SHP77 treated with DMSO at 0.1 percent for 48 hours (cell line): ENCODE data around the gene CACNA1G.

Experiments
- DNase-seq: peaks from one replicate; lab custom pipeline; 2025; lab: John Stamatoyannopoulos, UW

Gene CACNA1G

DNA sequence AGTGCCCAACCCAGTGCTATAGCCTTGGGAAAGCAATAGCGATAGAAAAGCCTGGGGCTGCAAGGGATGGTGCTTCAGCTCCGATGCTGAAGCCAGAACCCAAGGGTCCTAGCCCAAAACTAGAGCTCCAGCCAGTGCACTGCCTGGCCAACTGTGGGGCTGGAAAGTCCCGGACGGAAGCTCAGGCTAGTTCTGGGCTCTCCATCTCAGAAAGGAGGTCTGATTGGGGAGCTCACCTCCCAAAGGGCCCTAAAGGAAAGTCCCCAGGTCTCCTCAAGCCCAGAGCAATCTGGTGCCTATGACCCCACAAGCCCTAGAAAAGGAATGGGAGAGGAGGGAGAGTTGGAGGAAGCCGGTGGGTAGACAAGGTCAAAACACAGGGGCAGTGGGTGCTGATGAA, 72.1 kb downstream of the CACNA1G start:
- no peak for DNase-seq

DNA sequence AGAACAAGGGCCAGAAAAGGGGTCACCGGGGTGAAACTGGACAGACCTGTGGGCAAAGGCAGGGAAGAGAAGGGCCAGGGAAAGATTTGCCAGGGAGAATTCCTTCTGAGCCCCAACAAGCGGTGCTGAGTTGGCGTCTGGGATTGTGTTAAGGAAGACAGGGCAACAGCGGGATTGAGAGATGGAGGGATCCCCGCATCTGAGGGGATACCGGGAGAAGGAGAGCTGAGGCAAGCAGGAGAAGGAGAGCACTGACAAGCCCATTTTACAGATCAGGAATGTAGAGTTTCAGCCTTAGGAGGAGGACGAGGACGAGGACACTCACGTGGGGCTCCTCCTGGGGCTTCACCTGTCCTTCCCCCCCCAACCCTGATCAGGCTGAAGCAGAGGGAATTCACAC, 73.2 kb downstream of the CACNA1G start:
- no peak for DNase-seq

DNA sequence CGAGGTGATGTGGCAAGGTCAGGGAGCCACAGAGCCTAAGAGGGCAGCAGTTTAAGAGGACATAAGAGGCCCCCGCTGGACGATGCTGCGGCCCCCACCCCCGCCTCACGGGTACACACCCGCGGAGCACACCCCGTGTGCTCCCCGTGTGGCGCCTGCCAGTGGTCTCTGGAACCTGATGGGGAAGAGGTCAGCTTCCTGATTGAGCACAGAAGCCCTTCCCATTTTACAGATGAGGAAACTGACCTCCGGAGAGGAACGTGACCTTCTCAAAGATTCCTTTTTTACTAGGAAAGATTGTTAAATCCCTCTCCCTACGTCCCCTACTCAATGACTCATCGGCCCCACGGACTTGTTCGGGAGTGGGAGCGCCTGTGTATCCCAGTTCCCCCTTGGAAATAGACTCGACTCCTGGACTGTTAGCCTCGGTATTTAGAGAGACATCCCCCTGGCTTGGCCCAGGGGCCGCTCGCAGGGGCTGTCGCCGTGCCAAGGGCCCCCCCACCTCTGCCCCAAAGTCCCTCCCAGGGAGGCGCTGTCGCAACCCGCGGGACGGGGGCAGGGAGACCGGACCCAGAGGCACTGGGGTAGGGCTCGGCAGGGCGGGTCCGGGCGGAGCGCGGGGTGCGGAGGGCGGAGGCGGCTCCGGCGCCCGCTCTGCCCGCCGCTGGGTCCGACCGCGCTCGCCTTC, 73.9 kb downstream of the CACNA1G start, which contains the start of gene ABCC3:
Gene ABCC3 (plus strand): TSS at position 658 of the 691 bp plus-strand sequence. CDS start 56 bp downstream, outside the sequence.
- DNase-seq, result no peak

DNA sequence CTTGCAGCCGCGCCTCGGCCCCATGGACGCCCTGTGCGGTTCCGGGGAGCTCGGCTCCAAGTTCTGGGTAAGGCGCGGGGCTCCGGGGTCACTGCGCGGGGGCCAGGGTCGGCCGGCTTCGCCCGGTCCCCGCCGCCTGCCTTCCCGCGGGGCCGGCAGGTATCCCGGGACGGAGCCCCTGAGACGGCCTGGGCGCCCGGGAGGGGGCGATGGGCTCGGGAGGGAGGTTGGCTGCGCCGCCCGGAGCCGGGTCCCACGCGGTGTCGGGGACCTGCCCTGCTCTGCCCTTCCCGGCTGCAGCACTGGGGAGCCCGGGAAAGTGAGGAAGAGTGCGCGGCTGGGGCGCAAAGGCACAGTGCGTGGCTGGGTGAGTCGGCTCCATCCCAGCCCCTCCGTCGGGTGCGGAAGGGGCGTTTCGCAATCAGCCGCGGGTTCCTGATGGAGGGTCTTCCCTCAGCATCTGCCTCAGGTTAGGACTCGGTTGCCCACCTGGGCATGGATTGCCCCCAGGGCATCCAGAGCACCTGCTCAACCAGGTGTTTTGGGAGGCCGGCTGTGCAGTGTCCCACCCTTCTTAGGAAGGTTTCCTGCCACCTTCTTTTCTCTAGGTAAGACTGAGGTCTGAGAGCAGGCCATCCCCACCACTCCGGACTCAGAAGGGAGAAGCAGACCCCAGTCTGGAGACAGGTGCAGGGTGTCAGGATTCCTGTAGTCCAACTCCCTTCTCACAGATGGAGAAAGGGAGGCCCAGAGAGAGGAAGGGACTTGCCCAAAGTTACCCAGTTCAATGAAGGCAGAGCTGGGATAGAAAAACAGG, 74.6 kb downstream of the CACNA1G start:
- DNase-seq, result no peak

DNA sequence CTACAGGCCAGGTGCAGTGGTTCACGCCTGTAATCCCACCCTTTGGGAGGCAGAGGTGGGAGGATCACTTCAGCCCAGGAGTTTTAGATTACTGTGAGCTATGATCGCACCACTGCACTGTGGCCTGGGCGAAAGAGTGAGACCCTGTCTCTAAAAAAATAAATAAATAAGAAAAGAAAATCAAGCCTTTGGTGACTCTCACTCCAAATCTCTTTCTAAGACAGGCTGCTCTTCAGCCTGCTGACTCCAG, 75.1 kb downstream of the CACNA1G start:
- DNase-seq, result no peak

DNA sequence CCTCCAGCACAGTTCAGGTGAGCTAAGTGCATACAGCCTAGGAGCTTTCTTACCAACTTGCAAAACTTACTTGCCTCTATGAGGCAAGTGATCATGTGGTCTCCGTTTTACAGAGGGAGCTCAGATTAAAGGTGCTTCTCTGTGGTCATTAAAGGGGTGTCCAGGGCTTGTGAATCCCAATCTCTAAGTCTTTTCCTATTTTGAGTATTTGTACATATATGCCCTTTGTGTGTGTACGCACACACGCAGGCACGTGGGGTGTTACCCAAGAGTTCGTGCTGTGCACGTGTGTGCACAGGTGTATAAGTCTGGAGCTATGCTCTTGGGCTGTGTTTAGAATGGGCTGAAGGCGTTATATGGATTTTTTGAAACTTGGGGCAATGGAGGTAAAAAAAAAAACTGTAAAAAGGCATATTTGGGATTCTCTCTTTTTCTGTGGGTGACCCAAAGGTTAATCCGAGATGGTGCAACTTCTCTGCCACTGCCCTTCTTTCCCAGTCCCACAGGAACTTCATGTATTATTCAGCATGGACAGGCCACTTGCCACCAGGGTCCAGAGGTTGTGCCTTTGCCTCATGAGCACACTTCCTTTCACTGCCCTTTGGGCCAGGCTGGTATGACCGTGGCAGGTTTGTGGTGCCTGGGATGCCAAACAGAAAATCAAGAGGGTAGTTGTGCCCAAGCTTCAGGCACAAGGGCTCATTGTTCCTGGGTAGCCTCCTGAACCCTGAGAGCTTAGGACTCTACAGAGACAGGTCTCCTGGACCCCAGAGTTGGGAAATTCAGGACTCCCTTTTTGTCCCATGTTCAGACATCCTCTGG, 75.7 kb downstream of the CACNA1G start:
- DNase-seq, result no peak

DNA sequence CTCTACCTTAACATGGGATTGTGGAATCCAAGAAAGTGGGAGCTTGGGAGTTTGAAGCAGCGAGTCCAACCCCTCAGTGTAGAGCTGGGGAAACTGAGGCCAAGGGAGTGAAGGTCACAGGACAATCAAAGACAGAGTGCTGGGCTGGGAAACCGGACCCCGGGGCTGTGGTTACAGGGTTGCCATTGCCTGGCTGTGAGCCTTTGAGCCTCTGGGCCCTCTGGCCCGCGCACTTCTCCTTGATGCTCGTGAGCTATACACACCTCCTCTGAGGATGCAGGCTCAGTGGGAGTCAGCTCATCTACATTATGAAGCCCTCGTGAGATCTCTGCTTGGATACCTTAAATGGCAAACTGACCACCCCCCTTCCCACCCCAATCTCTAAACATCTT, 76.3 kb downstream of the CACNA1G start:
- no peak for DNase-seq

DNA sequence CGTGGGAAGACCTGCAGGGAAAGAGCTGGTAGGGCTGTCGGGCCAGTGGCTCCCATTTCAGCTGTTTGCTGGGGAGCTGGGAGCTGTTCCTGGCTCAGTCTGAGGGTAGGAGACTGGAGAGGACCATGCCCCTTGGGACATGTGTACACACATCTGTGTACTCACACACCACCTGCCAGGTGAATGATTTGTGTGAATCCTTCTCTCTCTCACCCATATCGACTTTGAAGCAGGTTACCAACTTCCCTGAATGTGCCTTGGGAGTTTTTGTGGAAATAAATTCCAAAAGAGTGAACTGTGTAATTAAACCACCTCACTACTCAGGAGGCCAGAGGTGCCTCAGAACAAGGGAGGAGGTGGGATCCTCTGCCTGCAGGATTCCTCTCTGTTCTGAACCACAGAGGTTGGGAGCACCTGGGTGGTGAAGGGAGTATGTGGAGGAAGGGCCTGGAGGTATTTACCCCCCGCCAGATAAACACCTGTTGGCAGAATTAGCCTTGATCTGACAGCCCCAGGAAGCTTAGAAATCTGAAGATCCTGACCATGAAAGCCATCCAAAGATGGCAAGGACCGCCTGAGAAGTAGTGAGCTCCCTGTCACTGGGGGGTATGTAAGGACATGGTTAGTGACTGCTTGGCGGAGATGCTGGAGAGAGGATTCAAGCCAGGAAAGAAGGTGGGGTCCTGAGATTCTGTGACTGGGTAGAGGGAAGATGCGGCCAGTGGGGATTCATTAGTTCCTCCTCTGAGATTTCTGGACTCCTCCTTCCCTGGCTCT, 77.5 kb downstream of the CACNA1G start:
- no peak for DNase-seq

DNA sequence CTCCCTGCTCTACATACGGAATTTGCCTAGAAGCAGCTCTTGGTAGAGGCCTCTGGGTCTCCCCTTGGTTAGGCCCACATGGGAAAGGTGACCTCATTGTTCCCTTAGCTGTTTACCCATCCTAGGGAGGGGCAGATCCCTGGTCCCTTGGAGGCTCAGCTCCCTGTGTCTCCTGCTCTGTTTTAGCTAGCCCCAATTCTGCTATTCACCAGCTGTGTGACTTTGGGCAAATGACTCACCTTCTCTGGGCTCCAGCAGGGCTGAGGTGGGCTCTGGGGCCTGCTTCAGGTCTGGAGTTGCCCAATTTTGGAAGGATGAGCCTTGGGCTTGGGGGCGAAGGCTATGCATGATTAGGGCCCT, 78.1 kb downstream of the CACNA1G start:
- DNase-seq, result no peak

DNA sequence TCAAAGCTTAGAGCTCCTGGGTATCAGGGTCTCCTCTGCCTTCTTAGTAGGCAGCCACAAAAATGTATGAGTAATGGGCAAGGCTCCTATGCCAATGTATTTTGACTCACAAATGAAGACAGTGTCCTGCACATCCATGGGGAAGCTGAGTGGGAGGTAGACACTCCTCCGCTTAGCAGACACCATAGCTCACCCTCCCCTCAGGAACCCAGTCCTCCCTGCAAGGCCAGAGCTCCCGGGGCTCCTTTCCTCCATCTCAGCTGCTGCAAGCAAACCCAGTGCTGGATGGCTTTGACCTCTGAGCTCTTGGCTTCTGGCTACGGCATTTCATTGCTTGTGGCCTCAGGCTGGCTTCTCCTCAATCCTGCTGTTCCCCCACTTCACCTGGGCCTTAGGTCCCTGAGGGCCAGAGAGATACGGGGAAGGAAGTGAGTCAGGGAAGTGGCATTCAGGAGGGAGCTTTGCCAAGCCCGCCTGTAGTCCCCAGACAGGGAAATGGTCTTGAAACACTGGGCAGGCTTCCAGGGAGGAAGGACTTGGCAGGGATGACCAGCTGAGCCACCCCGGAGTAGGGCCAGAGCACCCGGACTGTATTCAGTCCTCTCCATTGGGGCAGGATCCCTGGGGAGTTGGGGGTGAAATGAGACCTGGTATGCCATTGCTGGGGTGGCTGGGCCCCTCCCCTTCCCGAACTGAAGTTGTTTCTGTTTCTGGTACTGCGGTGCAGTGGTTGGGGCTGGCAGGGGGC, 78.6 kb downstream of the CACNA1G start:
- no peak for DNase-seq

DNA sequence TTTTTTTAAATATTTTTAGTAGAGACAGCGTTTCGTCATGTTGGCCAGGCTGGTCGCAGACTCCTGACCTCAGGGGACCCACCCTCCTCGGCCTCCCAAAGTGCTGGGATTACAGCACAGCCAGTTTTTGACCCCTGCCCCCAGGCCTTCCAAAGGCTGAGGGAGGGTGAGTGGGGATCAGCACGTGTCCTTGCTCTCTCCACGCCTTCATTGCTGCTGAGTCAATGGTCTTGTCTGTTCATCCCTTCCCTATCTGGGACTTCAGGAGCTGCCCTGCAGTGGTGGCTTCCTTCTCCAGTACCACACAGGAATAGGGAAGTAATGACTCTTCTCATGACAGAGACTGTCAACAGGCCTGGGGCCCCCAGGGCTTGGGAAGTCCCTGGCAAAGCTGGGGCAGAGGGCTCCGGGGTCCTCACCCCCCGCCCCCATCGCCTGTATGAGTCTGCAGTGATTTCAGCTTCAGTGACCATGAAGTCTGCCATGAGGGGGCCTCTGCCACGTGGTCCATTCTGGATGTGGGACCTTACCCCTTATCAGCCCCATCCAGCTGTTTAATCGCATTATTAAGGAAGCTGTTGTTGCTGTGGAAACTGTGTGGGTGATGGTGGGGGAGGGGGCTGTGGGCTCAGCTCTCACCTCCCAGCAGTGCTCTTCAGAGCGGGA, 80.3 kb downstream of the CACNA1G start:
- no peak for DNase-seq

DNA sequence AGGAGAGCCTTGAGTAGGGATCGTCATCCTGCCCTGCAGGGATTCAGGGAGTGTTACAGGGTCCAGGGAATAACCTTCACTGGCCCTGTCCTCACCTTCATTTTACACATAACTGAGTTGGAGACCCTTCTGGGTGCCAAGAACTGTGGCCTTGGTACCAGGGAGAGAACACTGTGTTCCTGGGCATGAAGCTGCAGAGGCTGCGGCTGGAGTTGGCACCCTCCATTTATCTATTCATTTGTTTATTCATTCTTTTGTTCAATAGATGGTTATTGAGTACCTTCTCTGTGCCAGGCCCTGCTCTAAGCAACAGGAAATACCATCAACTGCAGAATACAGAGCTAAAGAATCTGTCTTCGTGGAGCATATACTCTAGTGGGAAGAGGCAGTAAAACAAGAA, 80.8 kb downstream of the CACNA1G start:
- no peak for DNase-seq

DNA sequence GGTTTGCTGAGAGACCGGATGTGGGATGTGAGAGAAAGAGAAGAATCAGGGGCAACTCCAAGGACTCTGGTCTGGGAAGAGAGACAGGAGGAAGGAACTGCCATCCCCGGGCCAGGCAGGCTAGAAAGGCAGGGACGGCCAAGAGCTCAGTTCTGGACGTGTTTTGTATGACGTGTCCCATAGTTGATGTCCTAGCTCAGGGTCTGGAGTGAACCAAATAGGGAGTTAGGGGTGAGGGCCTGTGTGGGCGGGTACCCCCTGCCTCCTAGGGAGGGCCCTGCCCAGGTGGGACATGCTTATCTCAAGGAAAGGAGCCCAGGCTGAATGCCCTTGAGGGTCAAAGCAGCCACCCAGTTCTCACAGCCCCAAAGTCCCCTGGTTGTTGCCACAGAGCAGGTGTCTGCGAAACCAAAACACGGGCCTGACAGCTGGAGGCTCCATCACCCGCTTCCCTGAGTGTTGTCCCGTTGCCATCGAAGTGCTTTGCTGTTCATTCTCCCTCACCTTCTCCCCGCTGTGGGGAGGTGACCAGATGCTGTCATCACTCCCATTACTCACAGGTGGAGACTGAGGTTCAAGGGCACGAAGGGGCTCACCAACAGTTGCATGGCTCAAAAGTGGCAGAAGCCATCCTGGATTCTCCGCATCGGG, 81.7 kb downstream of the CACNA1G start:
- DNase-seq, result no peak

DNA sequence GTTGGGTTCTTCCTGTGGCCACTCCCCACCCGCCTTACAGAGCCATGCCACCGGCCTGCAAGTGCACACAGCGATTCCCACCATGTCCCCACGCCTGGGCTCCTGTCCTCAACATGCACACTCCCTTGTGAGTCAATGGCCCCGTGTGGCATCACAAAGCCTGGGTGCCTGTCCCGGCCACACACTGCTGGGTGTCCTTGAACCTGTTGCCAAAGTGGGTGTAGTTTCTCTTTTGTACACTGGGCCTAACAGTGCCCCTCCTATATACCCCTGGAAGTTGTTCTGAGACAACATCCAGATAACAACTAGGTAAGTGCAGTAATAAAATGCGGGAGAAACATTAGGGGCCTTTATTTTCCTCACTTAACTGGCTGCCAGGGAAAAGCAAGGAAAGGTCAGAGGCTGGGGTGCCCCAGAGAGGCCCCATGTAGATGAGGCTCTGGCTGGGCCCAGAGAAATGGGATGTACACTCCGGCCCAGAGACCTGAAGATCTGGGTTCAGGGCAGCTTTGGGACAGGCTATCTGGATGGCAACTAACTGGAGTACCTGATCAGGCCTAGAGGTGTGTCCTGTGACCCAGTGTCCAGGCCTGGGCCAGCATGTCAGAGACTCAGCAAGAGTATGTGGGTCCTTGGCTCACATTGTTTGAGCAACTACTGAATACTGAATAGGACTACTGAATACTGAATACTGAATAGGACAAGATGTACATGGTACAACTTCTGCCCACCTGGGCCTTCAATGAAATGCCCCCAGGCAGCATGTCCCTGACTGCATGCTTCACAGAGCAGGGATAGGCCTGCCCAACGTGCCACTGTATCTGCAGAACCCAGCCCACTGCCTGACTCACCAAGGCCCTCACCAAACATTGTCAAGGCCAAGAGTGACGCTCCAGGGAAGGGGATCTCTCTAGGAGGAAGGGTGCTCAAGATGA, 82.5 kb downstream of the CACNA1G start:
- DNase-seq, result no peak

DNA sequence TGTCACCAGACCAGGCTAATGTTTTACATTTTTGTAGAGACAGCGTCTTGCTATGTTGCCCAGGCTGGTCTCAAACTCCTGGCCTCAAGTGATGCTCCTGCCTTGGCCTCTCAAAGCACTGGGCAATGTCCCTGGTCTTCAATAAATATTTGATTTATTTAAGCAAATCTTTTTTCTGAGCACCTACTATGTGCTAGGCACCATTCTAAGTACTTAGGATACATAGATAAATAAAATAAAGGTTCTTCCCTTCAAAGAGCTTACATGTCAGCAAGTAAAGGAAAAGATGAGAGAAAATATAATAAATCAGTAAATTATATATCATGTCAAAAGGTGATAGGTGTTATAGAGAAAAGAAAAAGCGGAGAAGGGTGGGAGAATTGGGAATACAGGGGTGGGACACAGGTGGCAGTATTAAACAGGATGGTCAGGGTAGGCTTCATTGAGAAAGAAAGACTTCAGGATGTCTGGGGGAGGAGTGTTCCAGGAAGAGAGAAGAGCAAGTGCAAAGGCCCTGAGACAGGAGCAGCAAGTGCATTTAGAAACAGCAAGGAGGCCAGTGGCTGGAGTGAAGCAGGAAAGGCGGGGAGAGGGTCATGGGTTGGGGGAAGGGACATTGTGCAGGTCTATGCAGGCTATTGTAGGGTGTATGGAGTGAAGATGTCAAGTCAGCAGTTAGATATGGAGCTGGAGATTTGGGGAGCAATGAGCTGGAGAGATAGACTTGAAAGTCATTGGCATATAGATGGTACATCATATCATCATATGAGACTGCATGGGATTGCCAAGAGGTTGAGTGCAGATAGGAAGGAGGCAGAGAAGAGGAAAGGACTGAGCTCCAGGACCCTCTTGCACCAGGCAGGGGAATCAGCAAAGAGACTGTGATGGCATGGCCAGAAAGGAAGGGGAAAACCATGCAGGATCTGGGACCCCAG, 85.5 kb downstream of the CACNA1G start:
- no peak for DNase-seq

DNA sequence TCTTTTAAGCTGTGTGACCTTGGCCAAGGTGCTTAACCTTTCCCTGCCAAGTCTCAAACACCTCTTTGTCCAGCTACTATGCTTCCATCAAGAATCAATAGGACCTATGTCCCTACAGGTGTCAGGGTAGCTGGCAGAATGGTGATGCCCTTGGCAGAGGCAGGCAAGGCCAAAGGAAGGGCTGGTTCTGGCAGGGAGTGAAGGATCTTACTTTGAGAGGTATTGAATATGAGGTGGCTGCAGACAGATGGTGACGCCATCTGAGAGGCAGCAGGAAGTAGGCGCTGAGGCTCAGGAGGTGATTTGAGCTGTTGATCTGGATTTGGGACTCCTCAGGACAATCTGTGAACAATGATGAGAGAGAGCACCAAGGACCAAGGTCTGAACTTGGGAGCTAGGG, 86.7 kb downstream of the CACNA1G start:
- DNase-seq, result no peak

DNA sequence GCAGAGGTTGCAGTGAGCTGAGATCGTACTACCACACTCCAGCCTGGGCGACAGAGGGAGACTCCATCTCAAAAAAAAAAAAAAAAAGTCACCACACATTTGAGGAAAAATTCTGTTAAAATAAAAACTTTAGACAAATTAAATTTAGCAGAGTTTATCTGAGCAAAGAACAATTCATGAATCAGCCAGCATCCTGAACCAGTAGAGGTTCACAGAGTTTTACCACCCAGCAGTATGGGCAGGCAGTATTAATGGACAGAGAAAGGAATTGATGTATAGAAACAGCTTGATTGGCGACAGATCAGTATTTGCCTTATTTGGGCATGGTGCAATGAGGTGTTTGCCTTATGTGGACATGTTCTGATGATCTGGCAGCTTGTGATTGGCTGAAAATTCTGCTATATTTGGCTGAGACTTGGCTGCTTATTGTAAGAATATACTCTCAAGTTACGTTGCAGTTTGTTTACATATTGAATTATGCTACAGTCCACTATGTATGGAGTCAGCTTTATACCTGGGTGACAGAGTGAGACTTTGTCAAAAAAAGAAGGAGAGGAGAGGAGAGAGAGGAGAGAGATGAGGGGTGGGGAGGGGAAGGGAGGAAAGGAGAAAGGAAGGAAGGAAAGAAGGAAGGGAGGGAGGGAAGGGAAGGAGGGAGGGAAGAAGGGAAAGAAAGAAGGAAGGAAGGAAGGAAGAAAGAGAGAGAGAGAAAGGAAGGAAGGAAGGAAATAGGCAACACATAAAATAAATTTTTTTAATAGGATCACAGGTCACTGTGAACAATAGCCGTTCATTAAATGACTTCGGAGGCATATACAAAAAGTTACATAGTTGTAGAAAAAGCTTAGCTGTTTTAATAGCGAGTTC, 88.8 kb downstream of the CACNA1G start:
- DNase-seq, result no peak
